ENCODE measurements around the gene CLEC2A. TPM values are rescaled to one million over a fixed set of nuclear protein-coding genes. Genes with fewer than 3 reads are reported as not detected.

CLEC2A gene
- total and polyA plus RNA-seq, 10 donors = not detected

- no peaks in the 10 kb centered on the region for H3K27me3 ChIP-seq (replicated peaks in 1 of 7)
- peaks cover 0 to 61% (median 15%) of the 10 kb centered on the region in 6 donors for H3K4me1 ChIP-seq
- peak overlapping the region; percentile 77 to 97 (median 92) for H3K27ac ChIP-seq
- no peaks in the 10 kb centered on the region for H3K36me3 ChIP-seq
- DNase-seq = no peak
- WGBS, 5 donors = 10 to 22% (median 11%) methylated on average over 11 of the region's 11 CpGs
- H3K9me3 ChIP-seq = peaks cover 0 to 12% (median 10%) of the 10 kb centered on the region in 8 donors
- intact Hi-C loops (cut with DNase I; ENCODE audit: low total_unique reads) = no loop called here
- TF ChIP-seq POLR2AphosphoS5 (IDR thresholded peaks at IDR 0.05) = no peak
- no peak for TF ChIP-seq POLR2A (IDR thresholded peaks at IDR 0.05)
- TF ChIP-seq CTCF (IDR thresholded peaks at IDR 0.05 in 8 of 11, conservative IDR thresholded peaks at IDR 0.05 in 3 of 11) = no peak
- peak overlapping the region; percentile 36 to 67 (median 42) for H3K4me3 ChIP-seq
Observed at GRCh38 chr12:9868311-9868801, 63.8 kb downstream of the CLEC2A start.

GRCh38 chr12:9867531-9867930 lies 64.6 kb downstream of the CLEC2A start:
- intact Hi-C loops (cut with DNase I; ENCODE audit: low total_unique reads) = no loop called here
- Histone ChIP-seq H3K4me1 (peaks cover 0 to 69% (median 15%) of the 10 kb centered on the region in 6 donors), H3K4me3 (peak overlapping the region; percentile 36 to 67 (median 42)), H3K27ac (peak overlapping the region; percentile 77 to 97 (median 92)), H3K36me3 (peaks cover 0 to 7% (median 0%) of the 10 kb centered on the region in 6 donors), H3K27me3 (replicated peaks in 1 of 7) (no peaks in the 10 kb centered on the region), H3K9me3 (peaks cover 0 to 20% (median 15%) of the 10 kb centered on the region in 8 donors)
- no peak for TF ChIP-seq POLR2AphosphoS5 (IDR thresholded peaks at IDR 0.05)
- no peak for TF ChIP-seq CTCF (IDR thresholded peaks at IDR 0.05 in 8 of 11, conservative IDR thresholded peaks at IDR 0.05 in 3 of 11)
- TF ChIP-seq POLR2A (IDR thresholded peaks at IDR 0.05) = no peak
- WGBS, 5 donors = 5 to 11% (median 8%) methylated on average over 4 of the region's 4 CpGs
- DNase-seq = no peak

GRCh38 chr12:9866860-9867269 lies 65.3 kb downstream of the CLEC2A start:
- 6 to 25% (median 9%) methylated on average over 4 of the region's 4 CpGs for WGBS, 5 donors
- DNase-seq = no peak
- Histone ChIP-seq H3K9me3 (peaks cover 0 to 20% (median 15%) of the 10 kb centered on the region in 8 donors), H3K4me1 (peaks cover 0 to 70% (median 16%) of the 10 kb centered on the region in 6 donors), H3K27ac (peak overlapping the region; percentile 77 to 97 (median 92)), H3K27me3 (replicated peaks in 1 of 7) (no peaks in the 10 kb centered on the region), H3K36me3 (peaks cover 0 to 14% (median 0%) of the 10 kb centered on the region in 6 donors), H3K4me3 (peak overlapping the region; percentile 36 to 67 (median 42))
- TF ChIP-seq POLR2A (IDR thresholded peaks at IDR 0.05) (no peak), CTCF (IDR thresholded peaks at IDR 0.05 in 8 of 11, conservative IDR thresholded peaks at IDR 0.05 in 3 of 11) (no peak), POLR2AphosphoS5 (IDR thresholded peaks at IDR 0.05) (no peak)
- intact Hi-C loops (cut with DNase I; ENCODE audit: low total_unique reads) = no loop called here

GRCh38 chr12:9864913-9865675 lies 67.1 kb downstream of the CLEC2A start:
- Histone ChIP-seq H3K4me3 (peak overlapping the region in 7 of 8 donors; percentile 8 to 67 (median 42)), H3K4me1 (peaks cover 10 to 70% (median 21%) of the 10 kb centered on the region in 6 donors), H3K9me3 (peaks cover 0 to 20% (median 15%) of the 10 kb centered on the region in 8 donors), H3K27ac (peak overlapping the region; percentile 77 to 97 (median 92)), H3K36me3 (peaks cover 0 to 15% (median 2%) of the 10 kb centered on the region in 6 donors), H3K27me3 (replicated peaks in 1 of 7) (no peaks in the 10 kb centered on the region)
- no peak for DNase-seq
- TF ChIP-seq POLR2AphosphoS5 (IDR thresholded peaks at IDR 0.05) (no peak), POLR2A (IDR thresholded peaks at IDR 0.05) (no peak), CTCF (IDR thresholded peaks at IDR 0.05 in 8 of 11, conservative IDR thresholded peaks at IDR 0.05 in 3 of 11) (no peak)
- WGBS, 5 donors = 37 to 64% (median 57%) methylated on average over 4 of the region's 4 CpGs
- intact Hi-C loops (cut with DNase I; ENCODE audit: low total_unique reads) = no loop called here

Measured in spleen (tissue), 11 donors.